ENCODE results near the gene OR6C6.
"Not testable (repeated sequence)": the region's sequence is repeated elsewhere in the genome, so short reads cannot be mapped to it uniquely, and the experiment has no call there.

OR6C6 gene

GRCh38 chr12:55296469-55296868 lies at the start of gene OR6C6:
Gene OR6C6 (minus strand): TSS chr12:55296569. CDS start chr12:55295232, 1,337 bp downstream.
- DNase-seq (ENCODE audit: low spot score) (no peak), FAIRE-seq (no peak)

- DNase-seq (ENCODE audit: low spot score) (no peak), FAIRE-seq (no peak)
Measured at GRCh38 chr12:55336002-55336401, 39.6 kb upstream of the OR6C6 start.

- DNase-seq (ENCODE audit: low spot score) (no peak), FAIRE-seq (no peak)
Measured at GRCh38 chr12:55330446-55330845, 34.1 kb upstream of the OR6C6 start, which contains the start of gene OR6C3. Gene OR6C3 (plus strand): TSS chr12:55330746. CDS start chr12:55331701, 955 bp downstream.

- not testable (repeated sequence) for DNase-seq (ENCODE audit: low spot score); FAIRE-seq
Measured at GRCh38 chr12:55325801-55326200, 29.4 kb upstream of the OR6C6 start.

- FAIRE-seq, result no peak
Measured at GRCh38 chr12:55320201-55320600, 23.8 kb upstream of the OR6C6 start.

GRCh38 chr12:55314043-55314442 lies 17.7 kb upstream of the OR6C6 start, which contains the start of gene OR6C1:
Gene OR6C1 (plus strand): TSS chr12:55314343. CDS start chr12:55320600, 6,257 bp downstream.
- FAIRE-seq (no peak), DNase-seq (ENCODE audit: low spot score) (no peak)

More at GRCh38 chr12:55320201-55320600, 23.8 kb upstream of the OR6C6 start:
- no peak for DNase-seq (ENCODE audit: low spot score)

GRCh38 chr12:55289999-55290398 lies 6.4 kb downstream of the OR6C6 start:
- DNase-seq (ENCODE audit: low spot score) (no peak), FAIRE-seq (no peak)

GRCh38 chr12:55280991-55281390 lies 15.4 kb downstream of the OR6C6 start:
- FAIRE-seq (no peak), DNase-seq (ENCODE audit: low spot score) (no peak)

- DNase-seq (ENCODE audit: low spot score) (no peak), FAIRE-seq (no peak)
Measured at GRCh38 chr12:55258303-55258702, 38.1 kb downstream of the OR6C6 start.

GRCh38 chr12:55256831-55257230 lies 39.5 kb downstream of the OR6C6 start:
- no peak for FAIRE-seq
- DNase-seq (ENCODE audit: low spot score), result no peak

- DNase-seq (ENCODE audit: low spot score) (no peak), FAIRE-seq (no peak)
Measured at GRCh38 chr12:55253281-55253680, 43.1 kb downstream of the OR6C6 start.

GRCh38 chr12:55250944-55251343 lies 45.4 kb downstream of the OR6C6 start:
- DNase-seq (ENCODE audit: low spot score), result no peak
- no peak for FAIRE-seq

- DNase-seq (ENCODE audit: low spot score) (no peak), FAIRE-seq (no peak)
Measured at GRCh38 chr12:55246159-55246558, 50.2 kb downstream of the OR6C6 start.

GRCh38 chr12:55244309-55244708 lies 52.1 kb downstream of the OR6C6 start, which contains the start of gene OR6C74:
Gene OR6C74 (plus strand): TSS chr12:55244609. CDS start chr12:55247288, 2,679 bp downstream.
- DNase-seq (ENCODE audit: low spot score), result no peak
- no peak for FAIRE-seq

All from urothelium cell line (cell line).